A172 (cell line): ENCODE results near the gene TRPV2. TPM values are rescaled to one million over a fixed set of nuclear protein-coding genes. Genes with fewer than 3 reads are reported as not detected.
"Not testable (repeated sequence)": the region's sequence is repeated elsewhere in the genome, so short reads cannot be mapped to it uniquely, and the experiment has no call there.

Experiments
- DNase-seq: peaks from one replicate; pipeline ENCODE4 v3.0.0-alpha.2; 2015; ENCODE audit warnings: low spot score
- total RNA-seq: library from RNA; depleted of rRNA; stranded (reverse); fragments of >200 nt; shearing (Covaris generic); gene quantifications from 2 replicates; pipeline ENCODE4 v1.2.3, GENCODE V29; 2014; rRNA removed

The TRPV2 gene, protein sequence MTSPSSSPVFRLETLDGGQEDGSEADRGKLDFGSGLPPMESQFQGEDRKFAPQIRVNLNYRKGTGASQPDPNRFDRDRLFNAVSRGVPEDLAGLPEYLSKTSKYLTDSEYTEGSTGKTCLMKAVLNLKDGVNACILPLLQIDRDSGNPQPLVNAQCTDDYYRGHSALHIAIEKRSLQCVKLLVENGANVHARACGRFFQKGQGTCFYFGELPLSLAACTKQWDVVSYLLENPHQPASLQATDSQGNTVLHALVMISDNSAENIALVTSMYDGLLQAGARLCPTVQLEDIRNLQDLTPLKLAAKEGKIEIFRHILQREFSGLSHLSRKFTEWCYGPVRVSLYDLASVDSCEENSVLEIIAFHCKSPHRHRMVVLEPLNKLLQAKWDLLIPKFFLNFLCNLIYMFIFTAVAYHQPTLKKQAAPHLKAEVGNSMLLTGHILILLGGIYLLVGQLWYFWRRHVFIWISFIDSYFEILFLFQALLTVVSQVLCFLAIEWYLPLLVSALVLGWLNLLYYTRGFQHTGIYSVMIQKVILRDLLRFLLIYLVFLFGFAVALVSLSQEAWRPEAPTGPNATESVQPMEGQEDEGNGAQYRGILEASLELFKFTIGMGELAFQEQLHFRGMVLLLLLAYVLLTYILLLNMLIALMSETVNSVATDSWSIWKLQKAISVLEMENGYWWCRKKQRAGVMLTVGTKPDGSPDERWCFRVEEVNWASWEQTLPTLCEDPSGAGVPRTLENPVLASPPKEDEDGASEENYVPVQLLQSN
- 0.38 TPM in 1 of 2 replicates, not detected in the other for total RNA-seq

GRCh38 chr17:16415031-16415924, at the start of gene TRPV2:
Gene TRPV2 (plus strand): TSS chr17:16415571. CDS start chr17:16417669, 2,098 bp downstream.
- no peak for DNase-seq

DNA sequence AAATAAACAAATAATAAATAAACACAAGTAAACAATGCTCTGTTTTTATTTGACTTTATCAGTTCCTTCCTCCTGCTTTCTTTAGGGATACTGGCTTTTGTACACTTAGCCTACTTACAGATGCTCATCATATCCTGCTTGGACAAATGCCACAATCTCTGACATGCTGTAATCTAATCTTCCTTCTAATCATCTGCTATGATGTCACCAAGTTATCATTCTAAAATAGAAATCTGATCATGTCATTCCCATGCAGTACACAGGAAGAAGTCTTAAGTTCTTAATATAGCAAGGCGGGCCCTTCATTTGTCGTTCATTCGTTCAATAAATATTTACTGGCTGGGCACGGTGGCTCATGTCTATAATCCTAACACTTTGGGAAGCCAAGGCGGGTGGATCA, 43.6 kb upstream of the TRPV2 start:
- peak; percentile 62 for DNase-seq

- peak; percentile 36 for DNase-seq
Measured at GRCh38 chr17:16374146-16374938, 41.0 kb upstream of the TRPV2 start.

GRCh38 chr17:16377941-16378341, 37.4 kb upstream of the TRPV2 start:
- DNase-seq, result no peak

DNA sequence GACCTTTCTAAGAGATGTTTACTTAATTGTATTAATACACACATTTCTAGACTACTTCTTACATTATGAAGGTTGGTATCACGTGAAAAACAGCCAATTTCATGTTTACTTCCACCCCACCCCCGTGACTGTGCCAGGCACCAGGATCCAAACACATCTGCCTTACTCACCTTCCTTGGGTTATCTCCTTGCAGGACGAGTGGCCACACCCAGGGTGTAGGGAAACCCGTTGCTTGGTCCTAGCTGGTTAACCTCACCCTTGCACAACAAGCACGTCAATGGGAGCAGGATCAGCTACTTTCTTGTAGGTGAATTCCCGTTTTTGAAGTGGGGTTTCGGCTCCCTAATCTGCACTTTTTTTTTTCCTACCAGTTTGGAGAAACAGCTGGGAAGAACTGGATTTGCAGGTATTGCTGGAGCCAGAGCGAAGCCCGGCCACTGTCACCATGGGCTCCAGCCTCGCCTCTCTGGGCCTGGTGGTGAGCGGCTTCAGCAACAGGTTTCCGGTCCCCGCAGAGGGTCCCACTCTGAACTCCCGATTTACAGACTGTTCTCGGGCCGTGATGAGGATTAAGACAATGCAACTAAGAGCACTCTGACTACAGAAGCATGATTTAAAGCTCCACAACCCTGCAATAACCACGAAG, 36.6 kb upstream of the TRPV2 start:
- DNase-seq, result no peak

DNA sequence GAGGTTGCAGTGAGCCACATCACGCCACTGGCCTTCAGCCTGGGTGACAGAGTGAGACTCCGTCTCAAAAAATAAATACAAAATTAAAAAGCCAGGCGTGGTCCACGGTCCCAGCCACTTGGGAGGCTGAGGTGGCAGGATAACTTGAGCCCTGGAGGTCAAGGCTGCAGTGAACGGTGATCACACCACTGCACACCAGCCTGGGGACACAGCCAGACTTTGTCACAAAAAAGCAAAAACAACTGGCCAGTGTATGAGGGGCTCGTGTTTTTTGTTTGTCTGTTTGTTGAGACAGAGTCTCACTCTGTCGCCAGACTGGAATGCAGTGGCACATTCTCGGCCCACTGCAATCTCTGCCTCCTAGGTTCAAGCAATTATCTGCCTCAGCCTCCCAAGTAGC, 35.7 kb upstream of the TRPV2 start:
- DNase-seq, result no peak

GRCh38 chr17:16380640-16381495, 34.5 kb upstream of the TRPV2 start, which contains the start of gene UBB:
Gene UBB (plus strand): TSS chr17:16381091. CDS start chr17:16381908, 817 bp downstream.
- DNase-seq, result peak; percentile 96

- DNase-seq, result no peak
Measured at GRCh38 chr17:16381496-16381820, 33.9 kb upstream of the TRPV2 start.

DNA sequence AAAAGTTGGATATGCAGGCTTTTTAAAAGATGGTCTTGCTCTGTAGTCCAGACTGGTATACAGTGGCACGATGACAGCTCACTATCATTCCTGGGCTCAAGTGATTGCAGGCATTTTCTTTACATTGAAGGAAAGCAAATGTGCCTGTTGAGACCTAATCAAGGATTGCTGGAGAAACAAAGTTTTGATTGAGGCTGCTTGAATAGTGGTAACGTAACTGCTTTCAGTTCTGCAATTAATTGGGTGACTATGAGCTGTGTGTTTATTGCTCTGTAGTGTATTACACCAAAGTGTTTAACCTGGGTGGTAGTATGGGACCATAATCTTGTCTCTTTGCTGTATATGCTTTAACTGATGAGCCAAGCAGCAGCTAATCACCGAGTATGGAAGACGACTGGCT, 32.2 kb upstream of the TRPV2 start:
- DNase-seq, result no peak

DNA sequence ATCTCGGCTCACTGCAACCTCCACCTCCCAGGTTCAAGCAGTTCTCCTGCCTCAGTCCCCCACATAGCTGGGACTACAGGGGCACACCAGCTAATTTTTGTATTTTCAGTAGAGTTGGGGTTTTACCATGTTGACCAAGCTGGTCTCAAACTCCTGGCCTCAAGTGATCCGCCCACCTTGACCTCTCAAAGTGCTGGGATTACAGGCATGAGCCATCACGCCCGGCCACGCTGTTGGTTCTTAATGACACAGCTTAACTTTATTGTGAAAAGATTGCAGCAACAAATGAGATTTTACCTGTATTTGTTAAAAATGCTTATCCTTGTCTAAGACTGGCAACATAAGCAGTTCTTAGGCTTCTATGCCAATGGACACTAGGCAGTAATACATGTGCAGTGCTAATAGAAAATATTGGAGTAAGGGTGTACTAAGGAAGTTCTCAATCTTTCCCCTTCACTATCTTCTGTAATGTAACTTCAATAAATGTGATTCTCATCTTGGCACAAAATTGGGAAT, 31.5 kb upstream of the TRPV2 start:
- no peak for DNase-seq

- DNase-seq, result no peak
Measured at GRCh38 chr17:16384557-16384956, 30.8 kb upstream of the TRPV2 start.

DNA sequence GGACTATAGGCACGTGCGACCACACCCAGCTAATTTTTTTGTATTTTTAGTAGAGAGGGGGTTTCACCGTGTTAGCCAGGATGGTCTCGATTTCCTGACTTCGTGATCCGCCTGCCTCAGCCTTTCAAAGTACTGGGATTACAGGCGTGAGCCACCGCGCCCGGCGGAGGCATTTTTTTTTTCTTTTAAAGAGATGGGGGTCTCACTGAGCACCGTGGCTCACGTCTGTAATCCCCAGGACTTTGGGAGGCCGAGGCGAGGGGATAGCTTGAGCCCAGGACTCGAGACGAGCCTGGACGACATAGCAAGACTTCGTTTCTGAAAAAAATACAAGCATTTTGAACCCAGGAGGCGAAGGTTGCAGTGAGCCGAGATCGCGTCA, 29.3 kb upstream of the TRPV2 start:
- not testable (repeated sequence) for DNase-seq

- DNase-seq, result no peak
Measured at GRCh38 chr17:16391451-16391850, 23.9 kb upstream of the TRPV2 start.

- not testable (repeated sequence) for DNase-seq
Measured at GRCh38 chr17:16392491-16392890, 22.9 kb upstream of the TRPV2 start.

DNA sequence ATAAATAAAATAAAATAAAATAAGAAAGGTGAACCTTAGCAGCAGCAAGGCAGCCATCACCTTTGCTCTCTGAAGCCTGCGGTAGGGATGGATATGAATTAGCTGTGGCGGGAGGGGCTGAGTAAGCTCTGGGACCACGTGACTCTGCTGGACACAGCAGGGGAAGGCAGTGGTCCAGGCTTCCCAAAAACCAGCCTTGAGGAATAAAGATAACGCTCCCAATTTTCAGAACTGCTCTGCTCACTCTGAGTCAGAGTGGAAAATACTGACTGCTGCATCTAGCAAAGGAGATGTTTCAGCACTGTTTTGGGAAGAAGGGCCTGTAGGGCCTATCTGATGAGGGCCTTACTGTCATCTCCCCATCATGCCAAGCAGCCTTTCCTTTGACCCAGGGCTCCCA, 19.5 kb upstream of the TRPV2 start:
- DNase-seq, result not testable (repeated sequence)

GRCh38 chr17:16396693-16397092, 18.7 kb upstream of the TRPV2 start:
- DNase-seq, result not testable (repeated sequence)

DNA sequence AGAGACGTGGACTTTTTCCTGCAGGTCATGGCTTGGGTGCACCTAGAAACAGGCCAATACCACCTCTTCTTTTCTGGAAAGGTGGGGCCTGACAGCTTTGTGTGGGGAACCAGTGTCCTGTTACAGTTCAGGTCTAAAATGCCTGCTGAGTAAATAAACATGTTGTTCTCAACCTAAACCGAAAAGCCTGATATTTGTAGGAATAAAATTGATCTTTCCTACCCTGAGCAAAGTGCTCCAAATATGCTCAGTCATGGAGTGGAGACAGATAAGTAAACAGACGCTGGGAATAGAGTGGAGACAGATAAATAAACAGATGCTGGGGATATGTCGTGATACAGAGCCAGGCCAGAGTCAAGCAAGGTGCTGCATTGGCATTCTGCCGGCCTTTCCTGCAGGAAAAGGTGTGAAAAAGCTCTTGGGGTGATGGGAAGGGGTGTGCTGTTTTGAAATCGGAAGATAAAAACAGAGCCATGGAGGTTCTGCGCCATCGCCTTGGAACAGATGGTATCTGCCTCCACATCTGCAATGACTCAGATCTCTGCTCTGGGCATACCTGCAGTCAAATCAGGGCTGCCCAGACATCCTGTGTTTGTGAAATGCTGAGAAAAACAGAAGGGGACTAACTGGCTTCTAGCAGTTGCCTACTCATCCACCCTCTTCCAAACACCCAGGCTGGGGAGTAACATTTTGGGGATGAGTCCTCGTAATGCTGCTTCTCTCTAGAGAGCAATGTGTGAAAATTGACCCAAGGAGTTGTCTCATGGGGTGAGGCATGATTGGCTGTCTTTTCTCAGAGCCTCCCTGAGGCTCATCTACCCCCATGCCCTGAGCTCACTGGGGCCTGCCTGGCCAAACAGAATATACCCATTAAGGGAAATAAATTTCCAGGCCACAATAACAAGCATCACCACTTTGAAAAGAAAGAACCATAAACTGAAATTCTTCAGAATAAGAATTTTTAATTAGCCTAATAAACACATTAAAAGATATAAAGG, 16.8 kb upstream of the TRPV2 start:
- DNase-seq, result no peak

GRCh38 chr17:16403847-16404246, 11.5 kb upstream of the TRPV2 start:
- DNase-seq, result not testable (repeated sequence)
